Lower lobe of right lung (tissue), 2 donors: ENCODE results near the gene MOV10. TPM values are rescaled to one million over a fixed set of nuclear protein-coding genes. Genes with fewer than 3 reads are reported as not detected.

ENCODE experiments used
- ATAC-seq, 2 donors: fragments of 200-7000 bp; cut with Tn5 transposase; one replicate each; pipeline ENCODE4 v1.9.1; 2020 to 2022; ENCODE audit warnings: mild to moderate bottlenecking in 2 of 2, moderate library complexity in 2 of 2
- DNase-seq: peaks from one replicate; pipeline ENCODE4 v3.0.0-alpha.2; 2020
- H3K27ac ChIP-seq: fragments of 200-600 bp; one replicate; pipeline ENCODE4 v1.8.0; 2022
- H3K27me3 ChIP-seq: fragments of 200-600 bp; one replicate; pipeline ENCODE4 v1.8.0; 2022; ENCODE audit warnings: low read depth
- H3K36me3 ChIP-seq: fragments of 200-600 bp; one replicate; pipeline ENCODE4 v1.8.0; 2022; ENCODE audit warnings: mild to moderate bottlenecking
- H3K4me1 ChIP-seq: fragments of 200-600 bp; one replicate; pipeline ENCODE4 v1.8.0; 2022
- H3K4me3 ChIP-seq: fragments of 200-600 bp; one replicate; pipeline ENCODE4 v1.8.0; 2022; ENCODE audit warnings: mild to moderate bottlenecking
- H3K9me3 ChIP-seq: fragments of 200-600 bp; one replicate; pipeline ENCODE4 v1.8.0; 2022
- CTCF ChIP-seq: fragments of 200-600 bp; IDR thresholded peaks from one replicate; pipeline ENCODE4 v1.8.0; 2022; ENCODE audit warnings: antibody characterized with exemption, mild to moderate bottlenecking
- intact Hi-C: fragments of 100-400 bp; cut with DNase I; formaldehyde crosslinking; loops from one replicate; pipeline ENCODE4 v1.11.0; 2022
- total RNA-seq: library from RNA; stranded (reverse); fragmentation: NEBNext Ultra II Directional; extraction: Animal tissue kit (Norgen Biotek cat#: 25700); gene quantifications from one replicate; pipeline ENCODE4 v1.2.1, GENCODE V29; 2021
- donor health status: DM: no; HTN: yes; CAD: no; lungs with severe emphysema.

The MOV10 gene
- total RNA-seq, 1 donor from 2014 or later, result 72.3 TPM

DNA sequence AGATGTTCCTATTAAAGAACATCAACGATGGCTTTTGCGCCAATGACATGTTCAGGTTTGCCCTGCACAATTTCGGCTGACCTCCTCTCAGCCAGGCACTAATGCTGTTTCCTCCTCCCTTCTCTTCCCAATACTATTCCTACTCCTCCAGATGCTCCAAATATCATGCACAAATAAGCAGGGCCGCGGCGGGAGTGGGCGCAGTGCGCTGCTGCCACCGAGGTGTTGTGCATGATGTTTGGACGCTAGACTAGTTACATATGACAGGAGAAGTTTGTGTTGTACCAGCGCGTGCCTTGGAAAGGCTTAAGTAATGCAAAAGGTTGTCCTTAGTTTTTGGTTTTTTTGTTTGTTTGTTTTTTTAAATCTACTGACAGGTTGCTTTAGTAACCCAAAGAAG is 73.9 kb downstream of the MOV10 start:
- DNase-seq (no peak), ATAC-seq (no peak)
- Histone ChIP-seq H3K27ac (no peak overlapping the region), H3K9me3 (no peaks in the 10 kb centered on the region), H3K4me3 (no peak overlapping the region), H3K27me3 (peaks cover 32% of the 10 kb centered on the region), H3K4me1 (peaks cover 10% of the 10 kb centered on the region), H3K36me3 (no peaks in the 10 kb centered on the region)
- no peak for TF ChIP-seq CTCF
- intact Hi-C loops, result no loop called here

Other genes starting within 250 kb of the MOV10 start
- gene WNT2B, start 165.7 kb upstream of the MOV10 start, total RNA-seq, result 11.8 TPM
- gene ST7L, start 55.5 kb upstream of the MOV10 start, total RNA-seq, result 18.8 TPM
- gene CAPZA1, start 54.8 kb upstream of the MOV10 start, total RNA-seq, result 143 TPM
- gene RHOC, start 32.5 kb downstream of the MOV10 start, total RNA-seq, result 126 TPM
- gene PPM1J, start 40.7 kb downstream of the MOV10 start, total RNA-seq, result 0.30 TPM